GM23338 (cell line): ENCODE results near the gene TMEM178B. TPM values are rescaled to one million over a fixed set of nuclear protein-coding genes. Genes with fewer than 3 reads are reported as not detected.

Experiments used
- ATAC-seq: fragments of 200-7000 bp; cut with Tn5 transposase; 3 replicates; pipeline ENCODE4 v1.9.1; 2020
- DNase-seq: peaks from one replicate; pipeline ENCODE4 v3.0.0-alpha.2; 2015; ENCODE audit warnings: low spot score
- H2AFZ ChIP-seq: fragments of 200-600 bp; sonication (generic); 2 replicates; pipeline ENCODE4 v1.8.0; 2016; ENCODE audit warnings: antibody characterized with exemption, mild to moderate bottlenecking, moderate library complexity
- H3F3A ChIP-seq: fragments of 200-600 bp; sonication (generic); replicated peaks from 2 replicates; pipeline ENCODE4 v1.8.0; 2017; ENCODE audit warnings: antibody characterized with exemption, mixed run types, low read depth
- H3K27ac ChIP-seq: fragments of 200-600 bp; sonication (generic); 2 replicates; pipeline ENCODE4 v1.6.1; 2016; ENCODE audit warnings: low read depth
- H3K27me3 ChIP-seq: fragments of 200-600 bp; sonication (generic); 2 replicates; pipeline ENCODE4 v1.8.0; 2016; ENCODE audit warnings: mild to moderate bottlenecking, mixed run types, moderate library complexity; ENCODE audit not compliant: insufficient read depth
- H3K36me3 ChIP-seq: fragments of 200-600 bp; sonication (generic); 2 replicates; pipeline ENCODE4 v1.8.0; 2016; ENCODE audit warnings: mild to moderate bottlenecking; ENCODE audit not compliant: insufficient read depth
- H3K4me1 ChIP-seq: fragments of 200-600 bp; sonication (generic); 2 replicates; pipeline ENCODE4 v1.8.0; 2016; ENCODE audit warnings: mild to moderate bottlenecking, moderate library complexity; ENCODE audit not compliant: insufficient read depth
- H3K4me2 ChIP-seq: fragments of 200-600 bp; sonication (generic); 2 replicates; pipeline ENCODE4 v1.7.1; 2017; ENCODE audit warnings: mixed run types
- H3K4me3 ChIP-seq: fragments of 200-600 bp; sonication (generic); 2 replicates; pipeline ENCODE4 v1.6.1; 2016; ENCODE audit warnings: mixed run types
- H3K79me2 ChIP-seq: fragments of 200-600 bp; sonication (generic); replicated peaks from 2 replicates; pipeline ENCODE4 v1.8.0; 2017; ENCODE audit warnings: mild to moderate bottlenecking; ENCODE audit not compliant: insufficient read depth
- H3K9me2 ChIP-seq: fragments of 200-600 bp; sonication (generic); 2 replicates; pipeline ENCODE4 v1.8.0; 2017; ENCODE audit not compliant: insufficient read depth
- H4K20me1 ChIP-seq: fragments of 200-600 bp; sonication (generic); replicated peaks from 2 replicates; pipeline ENCODE4 v1.8.0; 2017; ENCODE audit warnings: mild to moderate bottlenecking; ENCODE audit not compliant: insufficient read depth
- H3K27ac Mint-ChIP-seq: 2 replicates; pipeline ENCODE4 v1.8.0; 2020; ENCODE audit warnings: inconsistent platforms, mild to moderate bottlenecking, moderate library complexity, mixed read lengths
- H3K27me3 Mint-ChIP-seq: 3 replicates; pipeline ENCODE4 v1.8.0; 2022; ENCODE audit warnings: low read depth, mild to moderate bottlenecking, moderate library complexity, mixed read lengths, inconsistent platforms; ENCODE audit not compliant: insufficient read depth, poor library complexity
- H3K36me3 Mint-ChIP-seq: 3 replicates; pipeline ENCODE4 v1.8.0; 2021; ENCODE audit warnings: low read depth, mild to moderate bottlenecking, inconsistent platforms, moderate library complexity, mixed read lengths
- H3K4me1 Mint-ChIP-seq: 3 replicates; pipeline ENCODE4 v1.8.0; 2020; ENCODE audit warnings: mild to moderate bottlenecking, inconsistent platforms, mixed read lengths
- H3K4me3 Mint-ChIP-seq: 3 replicates; pipeline ENCODE4 v1.8.0; 2021; ENCODE audit warnings: moderate library complexity, mild to moderate bottlenecking, inconsistent platforms, mixed read lengths
- H3K9me3 Mint-ChIP-seq: 3 replicates; pipeline ENCODE4 v1.8.0; 2020; ENCODE audit warnings: moderate library complexity, mild to moderate bottlenecking, inconsistent platforms, mixed read lengths
- CREB1 ChIP-seq: fragments of 250-450 bp; sonication (Bioruptor Pico); IDR thresholded peaks from 2 replicates; pipeline ENCODE4 v1.5.0; 2020; ENCODE audit warnings: low read depth, mild to moderate bottlenecking, moderate library complexity
- EZH2 ChIP-seq: fragments of 200-600 bp; sonication (generic); IDR thresholded peaks from one replicate; pipeline ENCODE4 v1.8.0; 2017; ENCODE audit warnings: antibody characterized with exemption, mild to moderate bottlenecking, low read depth; ENCODE audit not compliant: unreplicated experiment
- EZH2phosphoT487 ChIP-seq: fragments of 200-600 bp; sonication (generic); IDR thresholded peaks from one replicate; pipeline ENCODE4 v1.8.1; 2018; ENCODE audit warnings: antibody characterized with exemption; ENCODE audit not compliant: unreplicated experiment
- JUNB ChIP-seq: IDR thresholded peaks from one replicate; pipeline ENCODE4 v1.6.1; 2016; ENCODE audit warnings: antibody characterized with exemption; ENCODE audit not compliant: unreplicated experiment
- NANOG ChIP-seq: IDR thresholded peaks from 2 replicates; pipeline ENCODE4 v1.6.1; 2016; ENCODE audit warnings: antibody characterized with exemption, borderline replicate concordance
- POLR2AphosphoS5 ChIP-seq: IDR thresholded peaks from 2 replicates; pipeline ENCODE4 v1.6.1; 2016; ENCODE audit warnings: antibody characterized with exemption, low read depth
- STAT1 ChIP-seq: IDR thresholded peaks from one replicate; pipeline ENCODE4 v1.6.1; 2016; ENCODE audit warnings: antibody characterized with exemption; ENCODE audit not compliant: unreplicated experiment
- ZNF114 ChIP-seq: fragments of 250-450 bp; sonication (Bioruptor Pico); IDR thresholded peaks from 2 replicates; pipeline ENCODE4 v1.5.0; 2020; ENCODE audit warnings: mild to moderate bottlenecking, moderate library complexity
- ZNF331 ChIP-seq: fragments of 250-450 bp; sonication (Bioruptor Pico); IDR thresholded peaks from 2 replicates; pipeline ENCODE4 v1.5.0; 2020; ENCODE audit warnings: low read depth, mild to moderate bottlenecking, moderate library complexity
- polyA plus RNA-seq: library from polyadenylated mRNA; unstranded; fragments of >200 nt; fragmentation: Nextera tagmentation; extraction: Ambion mirVana; gene quantifications from 2 replicates; pipeline ENCODE4 v1.2.1, GENCODE V29; 2016
- total RNA-seq: library from RNA; depleted of rRNA; stranded (reverse); fragments of >200 nt; shearing (Covaris generic); gene quantifications from 2 replicates; pipeline ENCODE4 v1.2.3, GENCODE V29; 2014
- TF ChIP-seq, protein P1 (sequence below): IDR thresholded peaks from one replicate; pipeline ENCODE4 v1.6.1; 2018; ENCODE audit warnings: antibody characterized with exemption; ENCODE audit not compliant: unreplicated experiment
- TF ChIP-seq, protein P2 (sequence below), 2 experiments: fragments of 200-600 bp in 1 of 2; sonication (generic) in 1 of 2; conservative IDR thresholded peaks; 2 replicates each; pipeline versions ENCODE4 v1.5.1 to v1.6.1; 2016 to 2017; ENCODE audit warnings: antibody characterized with exemption in 2 of 2, low read depth in 2 of 2, mild to moderate bottlenecking in 2 of 2, moderate library complexity in 1 of 2
- TF ChIP-seq, protein P3 (sequence below): IDR thresholded peaks from 2 replicates; pipeline ENCODE4 v1.6.1; 2016; ENCODE audit warnings: antibody characterized with exemption

The TMEM178B gene
- total and polyA plus RNA-seq, 2 experiments from 2014 or later: 4.9 to 15.6 TPM

DNA sequence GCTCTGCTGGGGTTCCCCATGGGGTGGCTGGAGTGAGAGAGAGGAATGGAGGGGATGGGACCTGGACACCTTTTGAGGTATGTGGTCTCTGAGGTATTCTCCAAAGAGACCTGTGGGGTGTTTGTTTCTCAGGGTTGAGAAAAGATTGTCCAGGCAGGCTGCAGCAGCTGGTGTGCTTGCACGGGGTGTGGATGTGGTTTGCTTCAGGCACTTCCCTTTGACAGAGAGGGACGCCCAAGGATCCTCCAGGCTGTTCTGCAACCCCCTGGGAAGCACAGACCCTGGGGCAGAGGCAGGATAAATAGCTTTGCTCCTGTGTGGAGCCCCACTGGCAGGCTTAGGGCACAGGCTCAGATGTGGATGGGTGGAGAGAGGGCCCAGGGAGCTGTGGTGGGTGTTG is 362.3 kb downstream of the TMEM178B start (continued):
- TF ChIP-seq, protein P1, sequence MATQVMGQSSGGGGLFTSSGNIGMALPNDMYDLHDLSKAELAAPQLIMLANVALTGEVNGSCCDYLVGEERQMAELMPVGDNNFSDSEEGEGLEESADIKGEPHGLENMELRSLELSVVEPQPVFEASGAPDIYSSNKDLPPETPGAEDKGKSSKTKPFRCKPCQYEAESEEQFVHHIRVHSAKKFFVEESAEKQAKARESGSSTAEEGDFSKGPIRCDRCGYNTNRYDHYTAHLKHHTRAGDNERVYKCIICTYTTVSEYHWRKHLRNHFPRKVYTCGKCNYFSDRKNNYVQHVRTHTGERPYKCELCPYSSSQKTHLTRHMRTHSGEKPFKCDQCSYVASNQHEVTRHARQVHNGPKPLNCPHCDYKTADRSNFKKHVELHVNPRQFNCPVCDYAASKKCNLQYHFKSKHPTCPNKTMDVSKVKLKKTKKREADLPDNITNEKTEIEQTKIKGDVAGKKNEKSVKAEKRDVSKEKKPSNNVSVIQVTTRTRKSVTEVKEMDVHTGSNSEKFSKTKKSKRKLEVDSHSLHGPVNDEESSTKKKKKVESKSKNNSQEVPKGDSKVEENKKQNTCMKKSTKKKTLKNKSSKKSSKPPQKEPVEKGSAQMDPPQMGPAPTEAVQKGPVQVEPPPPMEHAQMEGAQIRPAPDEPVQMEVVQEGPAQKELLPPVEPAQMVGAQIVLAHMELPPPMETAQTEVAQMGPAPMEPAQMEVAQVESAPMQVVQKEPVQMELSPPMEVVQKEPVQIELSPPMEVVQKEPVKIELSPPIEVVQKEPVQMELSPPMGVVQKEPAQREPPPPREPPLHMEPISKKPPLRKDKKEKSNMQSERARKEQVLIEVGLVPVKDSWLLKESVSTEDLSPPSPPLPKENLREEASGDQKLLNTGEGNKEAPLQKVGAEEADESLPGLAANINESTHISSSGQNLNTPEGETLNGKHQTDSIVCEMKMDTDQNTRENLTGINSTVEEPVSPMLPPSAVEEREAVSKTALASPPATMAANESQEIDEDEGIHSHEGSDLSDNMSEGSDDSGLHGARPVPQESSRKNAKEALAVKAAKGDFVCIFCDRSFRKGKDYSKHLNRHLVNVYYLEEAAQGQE: no peak
- TF ChIP-seq NANOG (no peak), STAT1 (no peak), ZNF114 (no peak), ZNF331 (CRISPR knock-in tag) (no peak), POLR2AphosphoS5 (no peak), CREB1 (CRISPR knock-in tag) (no peak), EZH2 (no peak), JUNB (no peak)
- TF ChIP-seq, protein P2, sequence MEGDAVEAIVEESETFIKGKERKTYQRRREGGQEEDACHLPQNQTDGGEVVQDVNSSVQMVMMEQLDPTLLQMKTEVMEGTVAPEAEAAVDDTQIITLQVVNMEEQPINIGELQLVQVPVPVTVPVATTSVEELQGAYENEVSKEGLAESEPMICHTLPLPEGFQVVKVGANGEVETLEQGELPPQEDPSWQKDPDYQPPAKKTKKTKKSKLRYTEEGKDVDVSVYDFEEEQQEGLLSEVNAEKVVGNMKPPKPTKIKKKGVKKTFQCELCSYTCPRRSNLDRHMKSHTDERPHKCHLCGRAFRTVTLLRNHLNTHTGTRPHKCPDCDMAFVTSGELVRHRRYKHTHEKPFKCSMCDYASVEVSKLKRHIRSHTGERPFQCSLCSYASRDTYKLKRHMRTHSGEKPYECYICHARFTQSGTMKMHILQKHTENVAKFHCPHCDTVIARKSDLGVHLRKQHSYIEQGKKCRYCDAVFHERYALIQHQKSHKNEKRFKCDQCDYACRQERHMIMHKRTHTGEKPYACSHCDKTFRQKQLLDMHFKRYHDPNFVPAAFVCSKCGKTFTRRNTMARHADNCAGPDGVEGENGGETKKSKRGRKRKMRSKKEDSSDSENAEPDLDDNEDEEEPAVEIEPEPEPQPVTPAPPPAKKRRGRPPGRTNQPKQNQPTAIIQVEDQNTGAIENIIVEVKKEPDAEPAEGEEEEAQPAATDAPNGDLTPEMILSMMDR (conservative IDR thresholded peaks at IDR 0.05; ENCODE audit: low read depth in 2 of 2): no peak

DNA sequence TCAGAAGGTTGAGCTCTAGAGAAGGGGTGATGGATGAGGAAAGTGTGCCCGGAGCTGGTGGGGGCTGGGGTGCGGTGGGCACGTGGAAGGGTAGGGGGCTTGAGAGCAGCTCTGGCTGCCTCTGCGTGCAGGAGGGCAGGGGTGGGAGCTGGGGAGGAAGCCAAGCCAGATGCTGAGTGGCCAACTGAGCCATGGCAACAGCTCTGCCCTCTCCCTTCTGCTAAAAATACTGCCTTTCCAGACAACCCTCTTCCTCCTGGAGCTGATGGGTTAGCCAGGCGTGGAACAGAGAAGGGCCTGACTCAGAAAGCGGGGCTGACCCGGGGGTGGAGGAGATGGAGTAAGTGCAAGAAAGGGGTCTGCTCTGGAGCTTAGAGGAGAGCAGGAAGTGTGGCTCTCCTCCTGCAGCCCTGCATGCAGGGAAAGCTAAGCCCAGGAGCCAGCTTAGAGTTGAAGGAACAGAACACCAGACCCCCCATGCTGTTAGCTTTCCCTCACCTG is 362.8 kb downstream of the TMEM178B start:
- no peak overlapping the region for H3K4me3 Mint-ChIP-seq
- H3K27ac ChIP-seq: no peak overlapping the region
- no peak overlapping the region for H2AFZ ChIP-seq
- no peak for ATAC-seq
- peaks cover 43% of the 10 kb centered on the region for H3K4me1 Mint-ChIP-seq
- H3K79me2 ChIP-seq: peaks cover 4% of the 10 kb centered on the region; the same call in 1 of the 2 replicates
- no peak overlapping the region for H3K27ac Mint-ChIP-seq
- H3K9me3 Mint-ChIP-seq: no peaks in the 10 kb centered on the region
- H4K20me1 ChIP-seq: no peaks in the 10 kb centered on the region
- H3K27me3 Mint-ChIP-seq: peaks cover 12% of the 10 kb centered on the region
- DNase-seq: no peak
- H3K4me2 ChIP-seq: no peak overlapping the region
- no peak overlapping the region for H3K4me3 ChIP-seq
- H3K36me3 Mint-ChIP-seq: peaks cover 6% of the 10 kb centered on the region
- no peaks in the 10 kb centered on the region for H3F3A ChIP-seq
- no peaks in the 10 kb centered on the region; the same call in none of the 2 replicates for H3K9me2 ChIP-seq
- H3K27me3 ChIP-seq: no peaks in the 10 kb centered on the region
- no peaks in the 10 kb centered on the region for H3K36me3 ChIP-seq
- peaks cover 33% of the 10 kb centered on the region for H3K4me1 ChIP-seq
- TF ChIP-seq ZNF331 (CRISPR knock-in tag) (no peak), STAT1 (no peak), EZH2 (no peak), NANOG (no peak), ZNF114 (no peak), EZH2phosphoT487 (no peak)
- TF ChIP-seq, protein P1: no peak
- TF ChIP-seq, protein P2 (conservative IDR thresholded peaks at IDR 0.05; ENCODE audit: low read depth in 2 of 2): no peak
- TF ChIP-seq, protein P3, sequence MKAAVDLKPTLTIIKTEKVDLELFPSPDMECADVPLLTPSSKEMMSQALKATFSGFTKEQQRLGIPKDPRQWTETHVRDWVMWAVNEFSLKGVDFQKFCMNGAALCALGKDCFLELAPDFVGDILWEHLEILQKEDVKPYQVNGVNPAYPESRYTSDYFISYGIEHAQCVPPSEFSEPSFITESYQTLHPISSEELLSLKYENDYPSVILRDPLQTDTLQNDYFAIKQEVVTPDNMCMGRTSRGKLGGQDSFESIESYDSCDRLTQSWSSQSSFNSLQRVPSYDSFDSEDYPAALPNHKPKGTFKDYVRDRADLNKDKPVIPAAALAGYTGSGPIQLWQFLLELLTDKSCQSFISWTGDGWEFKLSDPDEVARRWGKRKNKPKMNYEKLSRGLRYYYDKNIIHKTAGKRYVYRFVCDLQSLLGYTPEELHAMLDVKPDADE: no peak
